HG03025 (cell line): ENCODE results near the gene MYO10.
"Not testable (repeated sequence)": the region's sequence is repeated elsewhere in the genome, so short reads cannot be mapped to it uniquely, and the experiment has no call there.

Experiments
- ATAC-seq: cut with Tn5 transposase; IDR thresholded peaks from one replicate; pipeline ENCODE4 v1.9.1; 2021; ENCODE audit warnings: mild to moderate bottlenecking, moderate library complexity; ENCODE audit not compliant: unreplicated experiment, low FRiP score

Gene MYO10

DNA sequence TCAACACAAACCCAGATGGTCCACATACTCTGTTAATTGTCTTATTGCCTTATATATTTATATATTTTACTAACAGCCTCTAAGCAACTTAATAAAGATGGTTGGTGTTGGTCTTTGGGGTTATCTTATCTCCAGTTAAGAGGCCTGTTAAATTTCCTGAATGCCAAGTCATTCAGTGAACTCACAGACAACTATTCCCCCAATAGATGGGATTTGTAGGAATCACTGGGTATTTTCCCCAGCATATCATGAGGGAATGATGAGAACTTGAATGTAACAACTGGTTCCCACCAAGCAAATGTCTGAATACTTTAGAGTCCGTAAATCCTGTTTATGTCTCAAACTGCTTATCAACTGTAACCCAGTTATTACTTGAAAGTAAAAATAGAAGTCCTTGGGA lies 276.6 kb downstream of the MYO10 start:
- ATAC-seq, result no peak

DNA sequence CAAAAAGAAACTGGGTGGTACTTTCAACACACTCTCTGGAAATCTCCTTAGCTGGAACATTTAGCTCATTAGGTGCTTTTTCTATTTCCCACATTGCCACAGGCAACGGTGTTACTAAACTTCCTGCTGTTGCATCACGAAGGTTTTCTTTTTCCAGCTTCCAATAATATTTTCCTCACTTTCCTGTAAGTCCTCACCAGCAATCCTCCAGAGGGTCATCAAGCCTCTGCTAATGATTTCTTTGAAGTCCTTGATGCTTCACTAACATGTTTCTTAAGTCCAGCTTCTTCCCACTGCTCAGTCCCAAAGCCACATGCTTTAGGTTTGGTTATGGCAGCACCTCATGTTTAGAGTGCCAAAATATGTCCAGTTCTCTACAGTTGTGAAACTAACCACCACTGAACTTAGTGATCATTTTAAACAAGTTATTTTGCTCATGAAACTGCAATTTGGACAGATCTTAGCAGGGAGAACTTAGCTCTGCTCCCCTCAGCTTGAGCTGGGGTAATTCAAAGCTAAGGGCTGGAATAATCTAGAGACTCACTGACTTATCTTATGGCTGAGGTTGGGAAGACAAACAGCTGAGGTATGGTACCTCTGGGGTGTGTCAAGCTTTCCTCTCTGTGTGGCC lies 279.4 kb downstream of the MYO10 start:
- ATAC-seq, result no peak

DNA sequence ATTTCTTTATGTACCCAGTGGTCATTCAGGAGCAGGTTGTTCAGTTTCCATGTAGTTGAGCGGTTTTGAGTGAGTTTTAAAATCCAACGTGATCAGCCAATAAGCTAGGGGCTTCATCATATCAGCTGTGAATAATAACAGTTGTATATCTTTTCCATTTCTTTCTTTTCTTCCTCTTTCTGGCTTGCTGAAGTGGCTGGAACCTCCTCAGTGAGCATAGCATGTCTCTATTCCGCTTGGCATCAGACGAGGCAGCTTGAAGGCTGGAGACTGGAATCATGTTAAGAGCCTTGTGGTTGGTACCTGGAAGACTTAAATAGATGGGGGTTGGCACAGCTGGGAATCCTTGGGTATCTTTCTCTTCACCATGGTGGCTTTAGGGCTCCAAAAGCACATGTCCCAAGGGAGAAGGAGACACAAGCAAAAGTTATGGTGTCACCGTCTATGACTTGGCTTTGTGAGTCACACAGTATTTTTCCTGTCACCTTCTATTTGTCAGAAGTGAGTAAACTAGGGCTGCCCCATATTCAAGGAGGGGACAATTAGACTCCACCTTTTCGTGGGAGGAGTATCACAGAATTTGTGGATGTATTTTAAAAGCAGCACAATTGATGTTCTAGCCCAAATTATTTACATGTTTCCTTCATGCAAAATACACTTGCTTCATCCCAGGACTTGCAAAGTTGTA lies 281.3 kb downstream of the MYO10 start:
- ATAC-seq, result no peak

DNA sequence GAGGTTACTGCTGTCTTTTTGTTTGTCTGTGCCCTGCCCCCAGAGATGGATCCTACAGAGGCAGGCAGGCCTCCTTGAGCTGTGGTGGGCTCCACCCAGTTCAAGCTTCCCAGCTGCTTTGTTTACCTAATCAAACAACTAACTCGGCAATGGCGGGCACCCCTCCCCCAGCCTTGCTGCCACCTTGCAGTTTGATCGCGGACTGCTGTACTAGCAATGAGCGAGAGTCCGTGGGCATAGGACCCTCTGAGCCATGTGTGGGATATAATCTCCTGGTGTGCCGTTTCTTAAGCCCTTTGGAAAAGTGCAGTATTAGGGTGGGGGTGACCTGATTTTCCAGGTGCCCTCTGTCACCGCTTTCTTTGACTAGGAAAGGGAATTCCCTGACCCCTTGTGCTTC lies 287.3 kb downstream of the MYO10 start:
- ATAC-seq, result not testable (repeated sequence)

DNA sequence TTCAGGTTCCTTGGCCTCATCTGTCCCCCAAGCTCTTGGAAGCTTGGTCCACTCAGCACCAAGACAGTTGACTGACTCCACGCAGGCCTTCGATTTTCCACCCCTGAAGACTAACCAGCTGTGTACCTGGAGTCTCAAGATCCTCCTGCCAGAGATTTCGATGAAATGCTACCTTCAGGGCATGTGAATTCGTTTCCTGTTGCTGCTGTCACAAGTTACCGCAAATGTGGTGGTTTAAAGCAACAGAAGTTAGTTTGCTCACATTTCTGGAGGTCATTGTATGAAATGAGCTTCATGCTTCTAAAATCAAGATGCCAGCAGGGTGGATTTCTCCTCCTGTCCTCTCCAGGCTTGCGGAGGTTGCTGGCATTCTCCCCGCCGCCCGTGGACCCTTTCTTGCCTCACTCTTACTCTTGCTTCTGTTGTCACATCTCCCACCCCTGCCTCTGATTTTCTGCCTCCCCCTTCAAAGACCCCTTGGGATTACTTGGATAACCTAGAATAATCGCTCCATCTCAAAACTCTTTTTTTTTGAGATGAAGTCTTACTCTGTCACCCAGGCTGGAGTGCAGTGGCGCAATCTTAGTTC lies 291.7 kb downstream of the MYO10 start:
- no peak for ATAC-seq

DNA sequence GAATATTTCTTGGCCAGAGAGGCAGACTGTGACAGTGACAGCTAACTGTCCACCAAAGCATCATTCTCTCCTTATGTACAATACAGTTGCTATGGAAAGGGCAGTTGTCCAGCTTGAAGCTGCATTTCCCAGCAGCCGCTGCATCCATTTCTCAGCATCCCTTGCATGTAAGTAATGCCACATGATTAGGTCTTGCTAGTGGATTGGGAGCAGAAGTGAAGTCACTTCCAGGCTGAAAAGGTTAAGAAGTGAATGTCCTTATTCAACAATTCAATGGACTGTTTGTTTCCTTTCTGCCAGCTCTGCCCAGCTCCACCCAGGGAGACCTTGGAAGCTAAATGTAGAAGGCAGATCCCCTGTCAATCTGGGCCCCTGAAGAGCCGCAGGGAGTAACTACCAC lies 293.2 kb downstream of the MYO10 start:
- ATAC-seq, result no peak

DNA sequence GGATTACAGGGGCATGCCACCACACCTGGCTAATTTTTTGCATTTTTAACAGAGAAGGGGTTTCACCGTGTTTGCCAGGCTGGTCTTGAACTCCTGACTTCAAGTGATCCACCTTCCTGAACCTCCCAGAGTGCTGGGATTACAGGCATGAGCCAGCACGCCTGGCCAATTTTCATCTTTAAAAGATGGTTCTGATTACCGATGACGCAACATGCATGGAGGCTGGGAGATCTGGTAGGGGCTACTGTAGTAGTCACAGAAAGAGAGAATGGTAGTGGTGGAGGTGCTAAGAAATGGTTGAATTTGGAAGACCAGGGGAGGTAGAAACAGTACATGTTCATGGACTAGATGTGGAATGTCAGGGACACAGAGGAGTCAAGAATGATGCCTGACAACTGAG lies 296.9 kb downstream of the MYO10 start:
- ATAC-seq, result no peak

DNA sequence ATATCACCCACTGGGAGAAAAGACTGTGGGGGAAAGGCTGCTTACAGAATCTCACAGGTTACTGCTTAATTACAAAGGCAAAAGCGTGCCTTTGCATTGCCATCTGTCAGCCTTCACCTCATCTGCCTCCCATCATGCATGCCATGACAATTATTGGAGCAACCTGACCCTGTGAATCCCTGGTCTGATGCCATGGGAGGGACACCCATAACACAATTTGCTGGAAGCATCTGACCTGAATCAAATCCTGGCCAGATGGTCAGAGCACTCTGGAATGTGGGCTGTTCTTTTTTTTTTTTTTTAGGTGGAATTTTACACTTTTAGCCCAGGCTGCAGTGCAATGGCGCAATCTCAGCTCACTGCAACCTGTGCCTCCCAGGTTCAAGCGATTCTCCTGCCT lies 307.7 kb downstream of the MYO10 start:
- no peak for ATAC-seq

DNA sequence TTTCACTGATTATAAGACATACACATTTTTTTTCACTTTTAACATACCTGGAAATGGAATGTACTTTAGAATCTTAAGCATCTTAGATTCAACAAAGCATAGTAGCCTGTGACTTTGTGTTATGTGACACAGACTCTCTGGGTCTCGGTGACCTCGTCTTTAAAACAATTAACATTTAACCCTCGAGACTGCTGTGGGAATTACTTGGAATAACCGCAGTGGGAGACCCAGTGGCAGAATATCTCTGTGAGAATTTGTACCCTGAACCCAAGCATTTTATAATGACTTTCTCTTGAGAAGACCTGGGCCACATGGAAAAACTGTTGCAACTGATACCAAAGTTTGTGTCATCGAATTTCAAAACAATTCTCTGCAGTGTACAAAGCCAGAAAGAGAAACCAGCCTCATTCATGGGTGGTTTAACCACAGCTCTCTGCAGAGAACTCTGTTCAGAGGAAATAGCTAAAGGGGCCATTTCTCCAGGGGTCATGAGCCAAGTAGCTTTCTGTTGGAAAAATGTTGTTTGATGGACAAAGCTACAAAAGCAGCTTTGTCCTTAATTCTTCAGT lies 309.3 kb downstream of the MYO10 start:
- ATAC-seq, result peak; percentile 60

DNA sequence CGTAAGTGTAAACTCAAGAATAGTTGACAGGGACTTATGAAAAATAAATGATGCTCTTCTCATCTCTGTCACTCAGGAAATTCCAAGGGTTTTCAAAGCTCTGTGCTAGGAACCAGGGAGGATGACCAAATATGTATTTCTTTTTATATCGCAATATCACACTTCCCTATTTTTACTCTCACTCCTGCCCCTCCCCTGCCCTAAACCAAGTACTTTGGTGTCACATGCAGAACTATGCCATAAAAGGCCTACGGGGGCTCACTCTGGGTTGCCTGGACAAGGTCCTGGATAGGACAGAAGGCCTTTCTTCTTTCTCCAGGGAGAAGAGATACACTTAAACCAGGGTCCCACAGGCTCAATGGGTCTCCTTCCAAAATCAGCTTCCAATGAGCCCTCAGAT lies 311.0 kb downstream of the MYO10 start:
- ATAC-seq, result no peak

DNA sequence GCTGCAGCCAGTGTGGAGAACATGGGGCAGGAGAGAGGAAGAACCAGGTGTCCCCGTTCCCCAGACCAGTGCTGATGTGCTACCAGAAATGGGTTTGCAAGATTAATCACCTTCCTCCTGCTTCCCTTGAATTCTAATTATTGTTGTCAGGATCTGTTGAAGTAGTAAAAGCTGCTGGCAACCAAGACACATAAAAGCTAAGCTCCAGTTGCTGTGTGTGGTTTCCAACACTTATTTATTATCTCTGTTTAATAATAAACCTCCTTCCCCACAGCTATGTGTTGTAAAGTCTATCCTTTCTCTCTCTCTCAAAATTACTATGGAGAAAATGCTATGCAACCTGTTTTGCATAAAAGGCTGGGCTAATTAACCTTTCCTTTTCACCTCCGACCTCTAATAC lies 317.0 kb downstream of the MYO10 start:
- ATAC-seq, result no peak

DNA sequence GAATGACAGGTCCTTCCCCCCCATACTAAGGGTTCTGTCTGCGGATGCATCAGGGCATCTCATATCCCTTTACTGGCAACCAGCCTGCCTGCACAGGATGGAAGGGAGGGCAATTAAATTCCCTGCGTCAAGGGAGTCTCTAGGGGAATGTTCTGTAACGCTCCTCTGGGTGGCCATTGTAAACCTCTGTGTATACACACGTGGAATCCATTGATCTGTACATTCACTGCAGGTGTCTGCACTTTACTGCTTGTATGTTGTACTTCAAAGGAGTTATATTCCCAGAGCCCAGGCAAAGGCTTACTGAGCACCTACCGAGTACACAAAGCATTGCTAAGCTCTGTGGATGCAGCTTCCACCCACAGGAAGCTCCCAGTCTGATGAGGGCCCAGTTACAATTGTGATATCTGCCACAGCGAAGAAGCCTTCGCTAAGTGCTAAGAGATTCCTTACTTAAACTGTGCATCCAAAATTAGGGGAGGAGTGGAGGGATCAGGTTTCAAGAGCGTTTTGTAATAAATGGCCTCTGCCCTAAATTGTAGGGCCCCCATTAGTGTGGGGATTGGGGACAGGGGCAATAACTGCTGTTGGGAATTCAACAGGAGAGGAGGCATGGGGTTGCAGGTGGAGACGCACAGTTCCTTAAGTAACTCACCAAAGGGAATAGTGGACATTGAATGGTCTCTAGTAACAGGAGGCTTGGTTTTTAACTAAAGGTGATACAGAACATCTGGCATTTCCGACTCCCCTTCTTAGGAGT lies 317.8 kb downstream of the MYO10 start:
- no peak for ATAC-seq

DNA sequence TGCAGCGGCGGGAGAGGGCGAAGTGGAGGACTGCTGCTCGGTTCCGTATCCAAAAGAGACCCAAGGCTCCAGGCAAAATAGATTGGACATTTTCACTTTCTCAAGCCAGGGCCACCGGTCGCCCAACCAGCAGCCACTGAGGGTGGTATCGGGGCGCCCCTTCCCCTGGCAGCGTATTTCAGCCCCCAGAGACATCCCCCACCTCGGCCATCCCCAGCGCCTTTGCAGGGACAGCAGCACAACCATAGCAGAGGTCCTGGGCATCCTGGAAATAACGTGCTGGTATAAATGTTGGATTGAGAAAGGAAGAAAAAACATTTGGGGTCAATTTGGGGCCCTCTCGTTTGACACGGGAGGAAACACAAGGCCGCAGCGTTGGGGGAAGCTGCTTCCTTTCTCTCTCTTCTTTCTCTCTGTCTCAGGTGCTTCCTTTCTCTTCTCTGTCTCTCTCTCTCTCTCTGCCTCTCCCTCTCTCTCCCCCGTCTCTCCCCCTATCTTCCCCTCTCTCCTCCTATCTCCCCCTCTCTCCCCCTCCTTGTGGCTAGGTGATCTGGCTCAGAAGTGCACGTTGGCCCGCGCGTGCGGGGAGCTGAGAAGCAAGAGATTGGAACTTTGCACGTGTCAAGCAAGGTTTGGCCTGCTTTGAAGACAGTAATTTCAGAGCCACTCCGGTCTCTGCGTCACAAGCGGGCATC lies 318.7 kb downstream of the MYO10 start:
- no peak for ATAC-seq

DNA sequence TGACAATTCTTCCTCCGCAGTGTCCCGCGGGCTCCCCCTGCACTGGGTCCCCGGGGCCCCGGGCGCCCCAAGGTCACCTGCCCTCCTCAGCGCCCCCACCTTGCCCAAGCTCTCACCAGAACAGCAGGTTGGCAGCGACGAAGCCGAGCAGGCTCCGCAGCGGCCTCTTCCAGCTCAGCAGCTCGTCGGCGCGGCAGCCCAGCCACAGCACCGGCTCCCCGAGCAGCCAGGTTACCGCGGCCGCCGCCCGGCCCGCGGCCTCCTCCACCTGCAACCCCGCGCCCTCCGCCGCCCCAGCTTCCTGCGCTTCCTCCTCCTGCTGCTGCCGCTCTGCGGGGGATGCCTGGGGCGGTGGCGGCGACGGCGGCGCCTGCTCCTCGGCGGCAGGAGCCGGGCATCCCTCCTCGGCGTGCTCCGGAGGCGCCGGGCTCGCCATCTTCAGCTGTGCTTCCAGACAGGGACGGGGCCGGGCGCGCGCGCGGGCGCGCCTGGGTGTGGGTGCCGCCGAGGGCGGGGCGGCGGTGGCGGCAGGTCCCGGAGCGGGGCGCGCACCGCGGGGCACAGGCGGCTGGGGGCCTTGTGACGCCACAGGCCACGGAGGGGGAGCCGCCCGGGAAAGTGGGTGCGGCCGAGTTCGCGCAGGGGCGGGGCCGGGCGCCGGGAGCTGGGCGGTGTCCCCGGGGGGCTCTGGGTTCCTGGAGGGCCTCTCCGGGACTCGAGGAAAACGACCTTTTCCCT lies 319.4 kb downstream of the MYO10 start, which contains the start of gene RETREG1:
Gene RETREG1 (minus strand): TSS at position 462 of the 738 bp plus-strand sequence. CDS start 26 bp downstream, at position 436.
- no peak for ATAC-seq

DNA sequence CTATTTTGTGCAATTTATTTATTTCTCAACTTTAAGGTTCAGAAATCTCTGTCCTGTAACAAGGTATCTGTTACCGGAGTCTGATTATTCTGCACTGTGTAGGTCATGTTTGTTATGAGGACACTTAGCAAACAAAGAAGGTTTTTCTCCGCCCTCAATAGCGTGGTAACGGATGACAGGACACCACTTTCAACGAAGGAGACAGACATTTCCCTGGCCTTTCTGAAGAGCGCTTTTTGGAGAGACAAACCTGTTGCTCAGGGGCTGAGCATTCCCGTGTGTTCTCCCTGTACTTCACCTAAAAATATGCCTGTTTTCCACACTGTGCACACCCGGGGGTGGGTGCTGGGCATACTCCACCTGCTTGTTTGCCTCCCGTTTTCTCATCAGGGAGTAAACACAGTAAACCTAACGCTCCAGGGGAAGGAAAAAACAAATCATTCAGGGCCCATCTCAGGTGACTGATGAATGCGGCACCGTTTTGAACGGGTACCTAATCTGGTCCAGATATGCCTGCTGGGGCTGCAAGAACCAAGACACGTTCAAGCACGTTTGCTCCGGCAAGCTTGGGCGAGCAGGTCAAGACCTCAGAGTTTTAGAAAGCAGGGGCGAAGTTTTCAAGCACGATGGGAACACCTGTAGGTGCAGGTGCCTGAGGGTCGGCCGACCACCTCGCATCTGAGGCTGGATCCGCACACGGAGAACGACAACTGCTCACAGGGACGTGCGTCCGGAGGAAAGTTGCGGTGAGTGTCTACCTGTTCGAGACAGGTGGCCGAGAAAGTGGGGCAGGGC lies 320.1 kb downstream of the MYO10 start:
- ATAC-seq, result no peak

DNA sequence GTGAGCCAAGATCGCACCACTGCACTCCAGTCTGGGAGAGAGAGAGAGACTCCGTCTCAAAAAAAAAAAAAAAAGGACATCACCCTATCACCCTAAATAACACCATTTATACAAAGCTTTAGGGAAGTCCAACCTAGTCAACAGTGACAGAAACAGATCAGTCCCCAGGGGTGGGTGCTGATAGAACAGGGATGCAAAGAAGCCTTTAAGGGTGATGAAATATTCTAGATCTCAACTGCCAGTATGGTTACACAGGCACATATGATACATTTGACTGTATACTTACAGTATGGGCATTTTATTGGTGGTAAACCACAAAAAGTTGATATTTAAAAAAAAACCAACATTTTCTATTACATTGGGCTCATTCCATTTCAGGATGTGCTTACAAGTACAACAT lies 324.1 kb downstream of the MYO10 start:
- ATAC-seq, result no peak
